Stimulated activated CD4-positive, alpha-beta T cell treated with anti-CD3 and anti-CD28 coated beads, Interleukin-4, amount 100 ng/mL, for 48 hours (primary cell): ENCODE data around the gene PRRT4.

Experiments
- DNase-seq, 2 donors: peaks; one replicate each; pipeline ENCODE4 v3.0.0-alpha.2; 2020; ENCODE audit warnings: low read depth in 2 of 2

Gene PRRT4

GRCh38 chr7:128395748-128396147, 34.3 kb upstream of the PRRT4 start:
- DNase-seq: no peak

- DNase-seq: no peak
Observed at GRCh38 chr7:128394904-128395496, 33.5 kb upstream of the PRRT4 start.

DNA sequence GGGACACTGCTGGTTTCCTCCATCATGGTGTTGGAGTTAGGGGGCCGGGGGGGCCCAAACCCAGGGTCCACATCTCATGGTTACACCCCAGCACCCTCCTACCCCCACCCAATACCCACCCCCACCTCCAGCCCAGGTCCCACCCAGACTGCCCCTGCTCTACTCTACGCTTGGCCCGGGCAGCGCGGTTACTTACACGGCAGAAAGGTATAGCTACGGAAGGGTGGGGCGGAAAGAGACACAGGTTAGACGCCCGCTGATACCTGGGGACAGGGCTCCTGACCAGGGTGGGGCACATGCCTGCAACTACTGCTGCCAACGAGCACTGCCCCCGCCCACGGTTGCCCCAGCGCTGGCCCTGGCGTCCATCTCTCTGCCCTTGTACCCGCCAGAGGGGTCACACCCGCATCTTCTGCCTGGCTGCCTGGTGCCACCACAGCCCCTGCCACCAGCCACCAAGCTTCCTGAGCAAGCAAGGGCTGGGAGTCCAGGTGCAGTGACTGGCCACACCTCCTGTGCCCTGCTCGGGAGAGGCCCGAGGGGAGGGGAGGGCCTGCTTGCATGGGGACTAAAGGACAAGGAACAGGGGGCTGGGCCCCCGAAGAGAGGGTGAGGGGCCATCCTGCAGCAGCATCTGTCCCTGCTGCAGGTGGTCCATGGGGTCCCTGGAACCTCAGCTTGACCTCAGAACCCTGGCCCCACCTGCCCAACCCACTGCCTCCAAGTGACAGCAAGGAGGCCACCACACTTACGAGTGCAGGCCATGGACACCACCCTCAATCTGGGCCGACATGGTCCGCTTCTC, 32.2 kb upstream of the PRRT4 start:
- no peak for DNase-seq

GRCh38 chr7:128392446-128393327, 31.2 kb upstream of the PRRT4 start:
- DNase-seq: no peak

- no peak for DNase-seq
Observed at GRCh38 chr7:128391805-128392204, 30.3 kb upstream of the PRRT4 start.

DNA sequence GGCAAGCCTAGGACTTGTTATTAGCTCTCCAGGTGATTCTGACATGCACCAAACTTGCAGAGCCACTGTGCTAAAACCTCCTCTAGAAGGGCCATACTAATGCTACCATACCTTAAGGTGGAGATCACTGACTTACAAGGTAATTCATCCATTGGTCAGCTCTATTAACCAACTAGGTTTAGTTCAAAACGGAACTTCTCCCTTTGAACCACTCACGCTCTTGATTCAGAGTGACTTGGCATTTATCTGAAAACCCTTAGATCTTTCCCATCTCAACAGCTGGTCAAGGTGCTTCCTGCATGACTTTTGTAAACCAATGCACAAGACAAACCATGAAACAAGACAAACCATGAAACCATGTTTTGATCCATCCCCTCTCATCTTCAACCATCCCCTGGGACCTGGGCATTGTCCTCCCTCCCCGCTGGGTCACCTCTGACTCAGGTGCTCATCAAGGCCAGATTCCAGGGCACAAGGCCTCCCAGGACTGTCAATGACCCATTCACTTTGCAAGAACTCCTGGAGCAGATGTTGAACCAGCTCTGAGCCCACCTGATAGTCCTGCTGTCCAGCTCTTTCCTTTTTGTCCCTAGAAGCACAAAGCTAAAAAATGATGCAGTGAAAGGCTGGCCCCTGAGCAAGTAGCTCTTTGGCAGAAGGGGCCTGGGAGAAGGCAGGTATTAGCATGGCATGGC, 29.5 kb upstream of the PRRT4 start:
- DNase-seq: no peak

DNA sequence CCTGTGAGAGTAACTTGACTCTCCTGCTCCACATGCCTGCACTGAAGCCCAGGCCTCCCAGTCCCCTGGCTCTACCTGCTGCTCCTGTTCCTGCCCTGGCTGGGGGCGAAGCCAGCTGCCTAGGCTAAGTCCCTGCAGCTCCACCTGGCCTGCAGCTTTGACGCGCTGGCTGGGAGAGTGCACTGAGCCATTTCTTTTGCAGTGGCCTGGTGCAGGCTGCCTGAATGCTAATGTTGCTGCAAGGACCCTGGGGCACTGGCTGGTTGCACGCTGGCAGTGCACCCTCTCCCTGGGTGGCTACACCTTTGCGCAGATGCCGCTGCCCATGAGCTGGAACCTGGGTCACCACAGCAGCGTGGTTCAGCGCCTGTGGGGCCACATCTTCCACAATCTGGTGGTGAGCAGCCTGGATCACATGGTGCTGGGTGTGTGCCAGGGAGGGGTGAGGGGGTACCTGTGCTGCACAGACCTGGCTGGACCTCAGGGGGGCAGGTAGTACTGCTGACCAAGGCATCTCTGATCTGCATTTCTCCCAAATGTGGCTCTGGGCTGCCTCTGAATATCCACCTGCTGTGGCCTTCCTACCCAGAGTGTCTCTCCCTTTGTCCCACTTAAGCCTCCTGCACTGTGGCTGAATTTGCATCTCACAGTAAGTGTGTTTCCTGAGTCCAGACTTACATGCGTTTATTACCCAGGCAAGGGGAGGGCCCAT, 28.3 kb upstream of the PRRT4 start:
- DNase-seq: no peak

GRCh38 chr7:128389085-128389617, 27.7 kb upstream of the PRRT4 start:
- DNase-seq: no peak

DNA sequence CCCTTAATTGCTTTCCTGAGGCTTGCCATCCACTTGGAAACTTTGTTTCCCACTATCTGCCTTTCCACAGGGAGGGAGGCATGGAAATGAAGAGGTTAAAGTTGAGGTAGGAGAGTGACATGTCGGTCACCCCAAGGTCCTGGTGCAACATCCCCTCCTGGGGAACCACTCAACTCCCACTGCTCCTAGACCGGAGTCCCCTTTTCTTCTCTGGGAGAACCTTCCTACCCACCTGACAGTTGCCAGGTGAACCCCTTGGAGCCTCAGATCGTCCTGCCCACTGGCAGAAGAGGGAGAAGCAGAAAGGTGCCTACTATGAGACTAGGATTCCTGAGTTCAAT, 26.6 kb upstream of the PRRT4 start:
- no peak for DNase-seq

GRCh38 chr7:128387216-128388144, 26.0 kb upstream of the PRRT4 start:
- DNase-seq: peak; percentile 60 to 70

GRCh38 chr7:128385988-128386925, 24.8 kb upstream of the PRRT4 start:
- DNase-seq: no peak

- DNase-seq: no peak
Observed at GRCh38 chr7:128384726-128385125, 23.2 kb upstream of the PRRT4 start.

DNA sequence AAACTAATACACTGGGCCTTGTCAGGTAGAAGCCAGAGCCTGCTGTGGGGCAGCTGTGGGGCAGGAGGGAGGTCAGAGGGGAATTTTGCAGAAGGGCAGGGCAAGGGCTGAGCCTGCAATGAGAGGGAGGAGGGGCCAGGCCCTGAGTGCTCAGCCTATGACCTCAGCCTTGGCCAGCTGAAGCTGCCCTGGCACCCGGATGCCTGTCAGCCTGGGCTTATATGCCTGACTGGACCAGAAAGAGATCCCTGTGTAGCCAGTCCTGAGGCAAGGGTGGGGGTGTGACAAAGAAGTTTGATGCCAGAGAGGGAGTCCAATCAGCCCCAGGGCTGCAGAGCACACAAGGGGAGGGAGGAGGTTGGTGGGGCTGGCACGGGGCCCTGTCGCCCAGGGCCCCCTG, 22.3 kb upstream of the PRRT4 start:
- no peak for DNase-seq

GRCh38 chr7:128381161-128381821, 19.8 kb upstream of the PRRT4 start:
- peak; percentile 37 to 54 for DNase-seq

- no peak for DNase-seq
Observed at GRCh38 chr7:128380483-128381106, 19.1 kb upstream of the PRRT4 start.

- DNase-seq: no peak
Observed at GRCh38 chr7:128379900-128380479, 18.5 kb upstream of the PRRT4 start.

- no peak for DNase-seq
Observed at GRCh38 chr7:128378637-128379036, 17.1 kb upstream of the PRRT4 start.
